ENCODE results near the gene ANKRD6. TPM values are rescaled to one million over a fixed set of nuclear protein-coding genes. Genes with fewer than 3 reads are reported as not detected.
A peak's percentile ranks its signal among the peaks of the same experiment; 100 is the strongest.

Gene ANKRD6
- total RNA-seq, 1 donor from 2014 or later, result 13.5 TPM

DNA sequence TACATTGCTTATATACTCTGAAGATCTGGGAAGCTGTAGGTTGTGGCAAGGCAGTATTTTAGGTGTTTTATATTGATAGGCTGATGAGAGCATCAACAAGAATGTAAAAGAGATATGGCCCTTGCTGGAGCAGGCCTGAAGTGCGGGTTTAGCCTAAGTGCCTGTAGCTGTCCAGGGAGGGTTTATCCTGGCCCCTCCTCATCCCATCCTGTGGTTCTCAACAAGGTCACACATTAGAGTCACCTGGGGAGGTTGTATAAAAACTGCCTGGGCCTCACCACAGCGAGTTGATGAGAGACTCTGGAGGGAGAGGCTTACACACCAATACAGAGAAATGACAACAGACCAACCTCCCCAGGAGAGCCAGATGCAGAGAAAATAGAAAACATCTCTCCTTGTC is 157.2 kb downstream of the ANKRD6 start:
- Histone ChIP-seq H4K20me1 (ENCODE audit: insufficient read depth, low read length) (no peaks in the 10 kb centered on the region), H3K79me2 (ENCODE audit: insufficient read depth, low read length) (no peaks in the 10 kb centered on the region), H3K27ac (ENCODE audit: low read depth, low read length) (no peak overlapping the region), H3K9ac (ENCODE audit: low read length) (no peak overlapping the region), H3K36me3 (ENCODE audit: insufficient read depth, low read length) (no peaks in the 10 kb centered on the region), H2AFZ (ENCODE audit: low read depth, low read length) (no peak overlapping the region), H3K4me2 (ENCODE audit: low read length) (no peak overlapping the region), H3K4me1 (ENCODE audit: insufficient read depth, low read length) (no peaks in the 10 kb centered on the region), H3K4me3 (ENCODE audit: insufficient read depth, low read depth, low read length) (no peak overlapping the region), H3K27me3 (ENCODE audit: insufficient read depth, low read length) (no peaks in the 10 kb centered on the region), H3K9me3 (ENCODE audit: insufficient read depth, low read depth, low read length) (no peaks in the 10 kb centered on the region)
- DNase-seq (ENCODE audit: low read depth), result no peak
- Mint-ChIP-seq H3K27ac (ENCODE audit: unreplicated experiment) (no peak overlapping the region), H3K27me3 (ENCODE audit: low read depth, unreplicated experiment) (no peaks in the 10 kb centered on the region), H3K36me3 (ENCODE audit: low read depth, unreplicated experiment) (peaks cover 7% of the 10 kb centered on the region), H3K4me3 (ENCODE audit: unreplicated experiment) (no peak overlapping the region), H3K9me3 (ENCODE audit: unreplicated experiment) (no peaks in the 10 kb centered on the region), H3K4me1 (ENCODE audit: low read depth, unreplicated experiment) (no peaks in the 10 kb centered on the region)
- TF ChIP-seq EZH2 (IDR thresholded peaks at IDR 0.05; ENCODE audit: insufficient read depth, low read length), result no peak
- TF ChIP-seq, protein P1, sequence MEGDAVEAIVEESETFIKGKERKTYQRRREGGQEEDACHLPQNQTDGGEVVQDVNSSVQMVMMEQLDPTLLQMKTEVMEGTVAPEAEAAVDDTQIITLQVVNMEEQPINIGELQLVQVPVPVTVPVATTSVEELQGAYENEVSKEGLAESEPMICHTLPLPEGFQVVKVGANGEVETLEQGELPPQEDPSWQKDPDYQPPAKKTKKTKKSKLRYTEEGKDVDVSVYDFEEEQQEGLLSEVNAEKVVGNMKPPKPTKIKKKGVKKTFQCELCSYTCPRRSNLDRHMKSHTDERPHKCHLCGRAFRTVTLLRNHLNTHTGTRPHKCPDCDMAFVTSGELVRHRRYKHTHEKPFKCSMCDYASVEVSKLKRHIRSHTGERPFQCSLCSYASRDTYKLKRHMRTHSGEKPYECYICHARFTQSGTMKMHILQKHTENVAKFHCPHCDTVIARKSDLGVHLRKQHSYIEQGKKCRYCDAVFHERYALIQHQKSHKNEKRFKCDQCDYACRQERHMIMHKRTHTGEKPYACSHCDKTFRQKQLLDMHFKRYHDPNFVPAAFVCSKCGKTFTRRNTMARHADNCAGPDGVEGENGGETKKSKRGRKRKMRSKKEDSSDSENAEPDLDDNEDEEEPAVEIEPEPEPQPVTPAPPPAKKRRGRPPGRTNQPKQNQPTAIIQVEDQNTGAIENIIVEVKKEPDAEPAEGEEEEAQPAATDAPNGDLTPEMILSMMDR (IDR thresholded peaks at IDR 0.05; ENCODE audit: insufficient read depth, low read depth, low read length), result no peak
- no peak for FAIRE-seq

DNA sequence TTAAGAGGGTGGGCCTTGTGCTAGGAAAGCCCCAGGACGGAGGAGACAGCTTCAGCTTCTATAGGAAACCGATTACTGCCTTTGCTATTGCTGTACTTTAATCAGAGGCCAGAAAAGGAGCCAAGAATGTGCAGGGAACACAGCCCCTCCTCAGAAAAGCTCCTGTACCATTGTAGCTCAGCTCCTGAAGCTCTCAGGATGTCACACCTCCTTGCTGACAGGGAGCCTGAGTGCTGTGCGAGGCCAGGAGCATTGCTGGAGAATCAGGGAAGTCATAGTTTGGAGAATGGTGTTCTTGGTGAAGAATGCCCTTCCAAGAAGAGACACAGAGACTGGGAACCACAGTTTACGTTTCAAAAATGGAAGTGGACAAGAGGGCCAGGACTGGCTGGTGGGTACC is 158.8 kb downstream of the ANKRD6 start:
- Histone ChIP-seq H3K9ac (ENCODE audit: low read length) (no peak overlapping the region), H3K4me1 (ENCODE audit: insufficient read depth, low read length) (no peaks in the 10 kb centered on the region), H3K9me3 (ENCODE audit: insufficient read depth, low read depth, low read length) (no peaks in the 10 kb centered on the region), H2AFZ (ENCODE audit: low read depth, low read length) (no peak overlapping the region), H3K4me3 (ENCODE audit: insufficient read depth, low read depth, low read length) (no peak overlapping the region), H3K27me3 (ENCODE audit: insufficient read depth, low read length) (no peaks in the 10 kb centered on the region), H3K4me2 (ENCODE audit: low read length) (no peak overlapping the region), H3K27ac (ENCODE audit: low read depth, low read length) (no peak overlapping the region), H3K36me3 (ENCODE audit: insufficient read depth, low read length) (no peaks in the 10 kb centered on the region), H4K20me1 (ENCODE audit: insufficient read depth, low read length) (no peaks in the 10 kb centered on the region), H3K79me2 (ENCODE audit: insufficient read depth, low read length) (no peaks in the 10 kb centered on the region)
- H3K4me1 Mint-ChIP-seq (ENCODE audit: low read depth, unreplicated experiment), result no peaks in the 10 kb centered on the region
- no peaks in the 10 kb centered on the region for H3K9me3 Mint-ChIP-seq (ENCODE audit: unreplicated experiment)
- peaks cover 11% of the 10 kb centered on the region for H3K36me3 Mint-ChIP-seq (ENCODE audit: low read depth, unreplicated experiment)
- H3K4me3 Mint-ChIP-seq (ENCODE audit: unreplicated experiment), result peak overlapping the region; percentile 12
- TF ChIP-seq, protein P1 (IDR thresholded peaks at IDR 0.05; ENCODE audit: insufficient read depth, low read depth, low read length), result no peak
- no peak for TF ChIP-seq EZH2 (IDR thresholded peaks at IDR 0.05; ENCODE audit: insufficient read depth, low read length)
- H3K27ac Mint-ChIP-seq (ENCODE audit: unreplicated experiment), result no peak overlapping the region
- no peak for FAIRE-seq
- no peaks in the 10 kb centered on the region for H3K27me3 Mint-ChIP-seq (ENCODE audit: low read depth, unreplicated experiment)
- DNase-seq (ENCODE audit: low read depth), result no peak

DNA sequence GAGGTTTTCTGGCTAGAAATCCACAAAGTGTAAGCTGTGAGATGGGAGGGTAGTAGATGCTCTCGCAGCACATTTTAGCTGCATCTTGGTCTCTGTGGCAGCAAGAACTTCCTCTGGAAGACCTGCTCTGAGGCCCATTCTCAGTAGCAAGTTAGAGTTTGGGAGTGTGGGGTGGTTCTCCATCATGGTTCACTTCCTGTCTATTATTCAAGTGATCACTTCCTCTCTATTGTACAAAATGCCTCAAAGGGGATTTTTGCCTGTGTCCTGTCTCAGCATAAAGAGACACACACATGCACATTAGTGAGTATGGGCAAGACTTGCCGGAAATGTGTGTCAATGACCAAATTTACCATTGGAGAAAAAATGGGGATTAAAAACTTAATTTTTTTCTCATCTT is 163.1 kb downstream of the ANKRD6 start:
- DNase-seq (ENCODE audit: low read depth) (no peak), FAIRE-seq (no peak)
- Histone ChIP-seq H3K79me2 (ENCODE audit: insufficient read depth, low read length) (no peaks in the 10 kb centered on the region), H3K9me3 (ENCODE audit: insufficient read depth, low read depth, low read length) (no peaks in the 10 kb centered on the region), H3K4me2 (ENCODE audit: low read length) (no peak overlapping the region), H3K4me1 (ENCODE audit: insufficient read depth, low read length) (no peaks in the 10 kb centered on the region), H3K9ac (ENCODE audit: low read length) (no peak overlapping the region), H3K4me3 (ENCODE audit: insufficient read depth, low read depth, low read length) (no peak overlapping the region), H2AFZ (ENCODE audit: low read depth, low read length) (no peak overlapping the region), H3K27ac (ENCODE audit: low read depth, low read length) (no peak overlapping the region), H4K20me1 (ENCODE audit: insufficient read depth, low read length) (no peaks in the 10 kb centered on the region), H3K36me3 (ENCODE audit: insufficient read depth, low read length) (no peaks in the 10 kb centered on the region), H3K27me3 (ENCODE audit: insufficient read depth, low read length) (no peaks in the 10 kb centered on the region)
- Mint-ChIP-seq H3K4me3 (ENCODE audit: unreplicated experiment) (no peak overlapping the region), H3K27ac (ENCODE audit: unreplicated experiment) (no peak overlapping the region), H3K4me1 (ENCODE audit: low read depth, unreplicated experiment) (no peaks in the 10 kb centered on the region), H3K27me3 (ENCODE audit: low read depth, unreplicated experiment) (no peaks in the 10 kb centered on the region), H3K9me3 (ENCODE audit: unreplicated experiment) (peaks cover 2% of the 10 kb centered on the region), H3K36me3 (ENCODE audit: low read depth, unreplicated experiment) (peaks cover 9% of the 10 kb centered on the region)
- TF ChIP-seq, protein P1 (IDR thresholded peaks at IDR 0.05; ENCODE audit: insufficient read depth, low read depth, low read length), result no peak
- TF ChIP-seq EZH2 (IDR thresholded peaks at IDR 0.05; ENCODE audit: insufficient read depth, low read length), result no peak

Data from astrocyte (in vitro differentiated cells and primary cell).